ENCODE results near the gene HYOU1.
"Not testable (repeated sequence)": the region's sequence is repeated elsewhere in the genome, so short reads cannot be mapped to it uniquely, and the experiment has no call there.

The HYOU1 gene

GRCh38 chr11:119057000-119057769, at the start of gene HYOU1:
Gene HYOU1, minus strand, starts transcription at chr11:119057205. Its CDS starts 1,045 bp downstream, at chr11:119056160.
- peak; percentile 99 for DNase-seq (ENCODE audit: low read depth)

- no peak for DNase-seq (ENCODE audit: low read depth)
Measured at GRCh38 chr11:119103793-119104192, 46.8 kb upstream of the HYOU1 start.

- not testable (repeated sequence) for DNase-seq (ENCODE audit: low read depth)
Measured at GRCh38 chr11:119103161-119103664, 46.2 kb upstream of the HYOU1 start.

GRCh38 chr11:119101759-119102423, 44.9 kb upstream of the HYOU1 start, which contains the start of gene DPAGT1:
Gene DPAGT1, minus strand, starts transcription at chr11:119101853. Its CDS starts 198 bp downstream, at chr11:119101655.
- DNase-seq (ENCODE audit: low read depth), result peak; percentile 69

- no peak for DNase-seq (ENCODE audit: low read depth)
Measured at GRCh38 chr11:119100994-119101758, 44.2 kb upstream of the HYOU1 start.

- no peak for DNase-seq (ENCODE audit: low read depth)
Measured at GRCh38 chr11:119100246-119100970, 43.4 kb upstream of the HYOU1 start.

GRCh38 chr11:119099711-119100110, 42.7 kb upstream of the HYOU1 start:
- DNase-seq (ENCODE audit: low read depth), result no peak

- DNase-seq (ENCODE audit: low read depth), result peak; percentile 97
Measured at GRCh38 chr11:119095066-119095880, 38.3 kb upstream of the HYOU1 start.

GRCh38 chr11:119094816-119095065, 37.7 kb upstream of the HYOU1 start:
- DNase-seq (ENCODE audit: low read depth), result peak; percentile 53

GRCh38 chr11:119093942-119094815, 37.2 kb upstream of the HYOU1 start:
- DNase-seq (ENCODE audit: low read depth), result peak; percentile 55

- no peak for DNase-seq (ENCODE audit: low read depth)
Measured at GRCh38 chr11:119092880-119093842, 36.2 kb upstream of the HYOU1 start.

GRCh38 chr11:119091966-119092879, 35.2 kb upstream of the HYOU1 start:
- DNase-seq (ENCODE audit: low read depth), result no peak

GRCh38 chr11:119091178-119091577, 34.2 kb upstream of the HYOU1 start:
- no peak for DNase-seq (ENCODE audit: low read depth)

- no peak for DNase-seq (ENCODE audit: low read depth)
Measured at GRCh38 chr11:119089319-119089718, 32.3 kb upstream of the HYOU1 start.

- no peak for DNase-seq (ENCODE audit: low read depth)
Measured at GRCh38 chr11:119088406-119088805, 31.4 kb upstream of the HYOU1 start.

GRCh38 chr11:119087747-119088241, 30.8 kb upstream of the HYOU1 start:
- DNase-seq (ENCODE audit: low read depth), result no peak

GRCh38 chr11:119087123-119087522, 30.1 kb upstream of the HYOU1 start:
- no peak for DNase-seq (ENCODE audit: low read depth)

- peak; percentile 37 for DNase-seq (ENCODE audit: low read depth)
Measured at GRCh38 chr11:119085437-119085847, 28.4 kb upstream of the HYOU1 start.

All from stimulated activated CD8-positive, alpha-beta memory T cell treated with anti-CD3 and anti-CD28 coated beads, Interleukin-12 subunit alpha, Interleukin-12 subunit beta, amount 100 ng/mL, for 4 hours (primary cell).